SU-DHL-6 (cell line): Measurements from ENCODE around the gene KERA.

Source experiments
- EZH2phosphoT487 ChIP-seq: fragments of 200-600 bp; sonication (generic), shearing (Covaris generic); conservative IDR thresholded peaks from 2 replicates; pipeline ENCODE4 v1.6.1; 2018; ENCODE audit warnings: mild to moderate bottlenecking, antibody characterized with exemption, low read length, moderate library complexity, mixed read lengths
- TF ChIP-seq, protein P1 (sequence below): fragments of 200-600 bp; sonication (generic); IDR thresholded peaks from one replicate; pipeline ENCODE4 v1.5.1; 2017; ENCODE audit warnings: antibody characterized with exemption, mild to moderate bottlenecking, low read length, moderate library complexity; ENCODE audit not compliant: insufficient read depth, poor library complexity, severe bottlenecking

DNA sequence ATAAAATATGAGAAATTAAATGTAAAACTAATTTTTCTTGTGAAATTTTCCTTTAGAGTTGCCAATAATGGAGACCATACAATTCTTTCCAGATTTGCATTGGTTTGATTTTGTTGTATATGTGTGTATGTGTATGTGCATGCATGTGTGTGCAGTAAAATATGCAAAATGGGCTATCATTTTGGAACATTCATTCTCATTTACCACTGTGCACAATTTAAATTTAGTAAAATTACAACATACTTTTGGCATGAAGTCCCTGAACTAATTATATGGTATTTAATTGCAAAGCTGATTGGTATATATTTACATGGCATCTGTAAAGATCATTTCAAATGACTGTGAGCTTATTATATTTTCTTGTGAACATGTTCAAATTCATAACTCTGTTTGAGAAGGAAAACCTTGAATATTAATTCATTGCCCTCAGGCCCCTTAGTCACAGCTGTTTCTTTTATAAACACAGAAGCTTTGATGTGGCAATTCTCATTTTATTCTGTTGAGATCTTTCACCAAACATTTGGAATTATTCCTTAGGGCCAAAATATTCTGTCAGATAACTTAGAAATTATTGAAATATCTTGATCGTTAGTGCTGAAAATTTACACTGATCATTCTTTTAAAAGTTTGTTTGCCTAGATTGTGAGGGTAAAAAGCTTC is 17.6 kb downstream of the KERA start:
- TF ChIP-seq, protein P1, sequence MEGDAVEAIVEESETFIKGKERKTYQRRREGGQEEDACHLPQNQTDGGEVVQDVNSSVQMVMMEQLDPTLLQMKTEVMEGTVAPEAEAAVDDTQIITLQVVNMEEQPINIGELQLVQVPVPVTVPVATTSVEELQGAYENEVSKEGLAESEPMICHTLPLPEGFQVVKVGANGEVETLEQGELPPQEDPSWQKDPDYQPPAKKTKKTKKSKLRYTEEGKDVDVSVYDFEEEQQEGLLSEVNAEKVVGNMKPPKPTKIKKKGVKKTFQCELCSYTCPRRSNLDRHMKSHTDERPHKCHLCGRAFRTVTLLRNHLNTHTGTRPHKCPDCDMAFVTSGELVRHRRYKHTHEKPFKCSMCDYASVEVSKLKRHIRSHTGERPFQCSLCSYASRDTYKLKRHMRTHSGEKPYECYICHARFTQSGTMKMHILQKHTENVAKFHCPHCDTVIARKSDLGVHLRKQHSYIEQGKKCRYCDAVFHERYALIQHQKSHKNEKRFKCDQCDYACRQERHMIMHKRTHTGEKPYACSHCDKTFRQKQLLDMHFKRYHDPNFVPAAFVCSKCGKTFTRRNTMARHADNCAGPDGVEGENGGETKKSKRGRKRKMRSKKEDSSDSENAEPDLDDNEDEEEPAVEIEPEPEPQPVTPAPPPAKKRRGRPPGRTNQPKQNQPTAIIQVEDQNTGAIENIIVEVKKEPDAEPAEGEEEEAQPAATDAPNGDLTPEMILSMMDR, result no peak
- no peak for TF ChIP-seq EZH2phosphoT487
